Subcutaneous abdominal adipose tissue (tissue), 5 donors: ENCODE data around the gene ARHGEF40.
A peak's percentile ranks its signal among the peaks of the same experiment; 100 is the strongest.

Source experiments
- H3K27ac ChIP-seq: one replicate; pipeline ENCODE4 v1.7.0; 2013; ENCODE audit warnings: low read depth, mild to moderate bottlenecking, inconsistent platforms, low read length, moderate library complexity
- H3K27me3 ChIP-seq, 5 donors: one replicate each; pipeline ENCODE4 v1.7.0; 2013; ENCODE audit warnings: low read length in 5 of 5, inconsistent platforms in 1 of 5; ENCODE audit not compliant: control insufficient read depth in 5 of 5, insufficient read depth in 4 of 5
- H3K36me3 ChIP-seq, 5 donors: one replicate each; pipeline ENCODE4 v1.7.0; 2013; ENCODE audit warnings: low read length in 5 of 5; ENCODE audit not compliant: control insufficient read depth in 5 of 5, insufficient read depth in 5 of 5
- H3K4me1 ChIP-seq, 5 donors: one replicate each; pipeline ENCODE4 v1.7.0; 2013; ENCODE audit warnings: low read length in 5 of 5, mild to moderate bottlenecking in 3 of 5, moderate library complexity in 1 of 5; ENCODE audit not compliant: control insufficient read depth in 5 of 5, insufficient read depth in 5 of 5
- H3K4me3 ChIP-seq, 5 donors: one replicate each; pipeline ENCODE4 v1.7.0; 2013; ENCODE audit warnings: low read length in 5 of 5, low read depth in 1 of 5
- H3K9ac ChIP-seq, 5 donors: one replicate each; pipeline ENCODE4 v1.7.0; 2013; ENCODE audit warnings: low read length in 5 of 5, mild to moderate bottlenecking in 4 of 5, moderate library complexity in 3 of 5
- H3K9me3 ChIP-seq, 5 donors: one replicate each; pipeline ENCODE4 v1.7.0; 2013; ENCODE audit warnings: low read length in 5 of 5; ENCODE audit not compliant: control insufficient read depth in 5 of 5
- donor health status: healthy.
- donor health status: healthy.
- donor health status: healthy.
- donor health status: healthy.
- donor health status: healthy.

ARHGEF40 gene

DNA sequence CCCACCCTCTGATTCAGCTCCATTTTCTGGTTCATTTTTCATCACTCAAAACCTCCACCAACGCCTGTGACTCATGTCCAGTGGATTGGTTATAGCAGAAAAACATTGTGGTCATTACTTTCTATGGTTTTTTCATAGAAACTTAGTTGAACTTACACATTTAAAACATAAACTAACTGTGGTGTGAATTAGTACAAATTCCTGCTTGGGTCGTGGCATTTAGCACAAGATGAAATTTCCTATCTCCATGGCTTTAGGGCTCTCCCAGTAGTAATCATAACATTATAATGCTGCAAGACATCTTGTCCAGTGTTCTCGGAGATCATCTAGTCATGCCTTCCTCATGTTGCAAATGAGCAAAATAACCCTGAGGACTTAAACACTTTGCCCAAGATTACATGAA, 20.8 kb upstream of the ARHGEF40 start:
- no peaks in the 10 kb centered on the region for H3K27me3 ChIP-seq
- H3K4me1 ChIP-seq, result peaks cover 2 to 34% (median 28%) of the 10 kb centered on the region in 5 donors
- peak overlapping the region; percentile 48 for H3K27ac ChIP-seq

DNA sequence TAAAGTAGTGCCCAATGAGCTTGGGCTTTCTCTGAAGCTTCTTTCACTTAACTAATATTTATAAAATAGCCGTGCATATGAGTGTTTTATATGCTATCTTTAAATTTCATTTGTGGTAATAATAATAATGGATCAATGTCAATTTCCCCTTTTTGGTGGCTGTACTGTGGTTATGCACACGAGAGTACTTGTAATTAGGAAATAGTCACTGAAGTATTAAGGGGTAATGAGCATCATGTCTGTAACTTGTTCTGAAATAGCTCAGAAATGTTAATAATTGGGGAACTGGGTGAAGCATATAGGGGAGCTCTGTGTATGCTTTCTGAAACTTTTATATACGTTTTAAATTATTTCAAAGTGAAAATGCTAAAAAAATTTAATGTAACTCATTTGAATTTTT, 19.5 kb upstream of the ARHGEF40 start:
- H3K4me1 ChIP-seq, result peaks cover 2 to 31% (median 22%) of the 10 kb centered on the region in 5 donors
- H3K27me3 ChIP-seq, result no peaks in the 10 kb centered on the region
- H3K36me3 ChIP-seq, result no peaks in the 10 kb centered on the region

More for the DNA sequence above, 20.8 kb upstream of the ARHGEF40 start:
- Histone ChIP-seq H3K36me3 (no peaks in the 10 kb centered on the region), H3K9me3 (no peaks in the 10 kb centered on the region), H3K9ac (no peak overlapping the region), H3K4me3 (no peak overlapping the region)

GRCh38 chr14:21053184-21054122, 16.7 kb upstream of the ARHGEF40 start:
- Histone ChIP-seq H3K9ac (no peak overlapping the region), H3K27ac (no peak overlapping the region)

More for the DNA sequence above, 19.5 kb upstream of the ARHGEF40 start:
- no peak overlapping the region for H3K4me3 ChIP-seq
- no peaks in the 10 kb centered on the region for H3K9me3 ChIP-seq
- H3K27ac ChIP-seq, result no peak overlapping the region
- H3K9ac ChIP-seq, result no peak overlapping the region

DNA sequence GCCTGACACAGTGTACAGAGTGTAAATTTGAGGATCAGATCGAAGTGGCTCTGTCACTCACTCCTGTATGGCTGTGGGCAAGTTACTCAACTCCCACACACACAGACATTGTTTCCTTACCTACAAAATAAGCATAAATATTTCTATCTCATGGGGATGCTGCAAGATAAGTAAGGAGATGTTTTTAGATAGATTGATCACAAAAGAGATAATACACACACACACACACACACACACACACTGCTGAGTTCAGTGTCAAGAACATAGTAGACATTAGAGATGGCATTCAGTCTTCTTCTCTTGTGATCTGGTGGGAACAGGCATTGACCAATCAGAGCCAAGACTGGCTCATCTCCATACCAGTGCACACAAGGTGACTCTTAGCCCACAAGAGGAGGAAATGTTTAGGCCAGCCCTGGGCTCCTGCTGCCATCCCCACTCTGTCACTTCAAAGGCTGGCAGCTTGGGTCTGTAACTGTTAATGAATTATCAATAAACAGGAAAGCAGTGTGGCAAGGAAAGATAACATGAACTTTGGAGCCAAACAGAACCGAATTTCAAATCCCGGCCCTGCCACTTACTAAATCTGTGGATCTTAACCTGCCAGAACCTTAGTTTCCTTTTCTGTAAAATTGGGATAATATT, 15.9 kb upstream of the ARHGEF40 start:
- no peaks in the 10 kb centered on the region for H3K36me3 ChIP-seq
- H3K27ac ChIP-seq, result no peak overlapping the region
- H3K9ac ChIP-seq, result no peak overlapping the region
- H3K27me3 ChIP-seq, result no peaks in the 10 kb centered on the region
- H3K4me3 ChIP-seq, result no peak overlapping the region
- H3K9me3 ChIP-seq, result no peaks in the 10 kb centered on the region
- H3K4me1 ChIP-seq, result peaks cover 3 to 22% (median 17%) of the 10 kb centered on the region in 5 donors

More at GRCh38 chr14:21053184-21054122, 16.7 kb upstream of the ARHGEF40 start:
- Histone ChIP-seq H3K4me1 (peaks cover 3 to 23% (median 20%) of the 10 kb centered on the region in 5 donors), H3K27me3 (no peaks in the 10 kb centered on the region), H3K4me3 (no peak overlapping the region), H3K36me3 (no peaks in the 10 kb centered on the region), H3K9me3 (no peaks in the 10 kb centered on the region)

- Histone ChIP-seq H3K4me1 (peaks cover 3 to 20% (median 15%) of the 10 kb centered on the region in 5 donors), H3K27me3 (no peaks in the 10 kb centered on the region), H3K9ac (no peak overlapping the region), H3K36me3 (no peaks in the 10 kb centered on the region), H3K9me3 (no peaks in the 10 kb centered on the region), H3K27ac (no peak overlapping the region), H3K4me3 (no peak overlapping the region)
These were observed 15.3 kb upstream of the ARHGEF40 start for GRCh38 chr14:21054768-21055145.

- Histone ChIP-seq H3K9me3 (no peaks in the 10 kb centered on the region), H3K27me3 (no peaks in the 10 kb centered on the region), H3K9ac (no peak overlapping the region), H3K4me1 (peaks cover 3 to 25% (median 18%) of the 10 kb centered on the region in 5 donors), H3K36me3 (no peaks in the 10 kb centered on the region), H3K4me3 (no peak overlapping the region), H3K27ac (no peak overlapping the region)
These were observed 14.5 kb upstream of the ARHGEF40 start for GRCh38 chr14:21055432-21056117.

DNA sequence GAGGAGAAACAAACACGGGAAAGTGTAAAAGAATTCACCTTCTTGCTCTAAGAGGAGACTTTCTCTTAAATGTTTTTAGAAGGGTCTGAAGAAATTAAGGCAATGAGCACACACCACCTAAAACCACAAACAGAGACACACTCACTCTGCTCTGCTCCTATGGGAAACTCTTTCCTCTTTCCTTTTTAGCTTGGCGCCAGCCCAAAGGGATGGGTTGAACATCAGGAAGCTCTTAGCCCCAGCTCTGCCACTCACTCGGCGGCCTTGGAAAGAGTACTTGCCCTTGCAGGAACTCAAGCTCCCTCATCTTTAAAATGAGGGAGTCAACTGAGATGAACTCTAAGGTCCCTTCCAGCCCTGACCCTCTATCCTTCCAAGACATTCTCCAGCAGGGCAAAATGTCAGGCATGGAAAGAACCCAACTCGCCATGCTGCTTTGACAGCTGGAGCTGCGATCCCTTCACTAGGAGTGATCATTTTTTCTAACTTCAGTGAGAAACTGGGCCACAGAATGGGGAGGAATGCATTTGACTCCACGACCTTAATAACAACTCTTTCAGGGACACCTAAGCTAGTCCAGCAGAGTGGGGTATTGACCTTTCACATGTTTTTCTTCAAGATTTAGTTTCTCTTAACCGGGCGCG, 13.5 kb upstream of the ARHGEF40 start:
- Histone ChIP-seq H3K9me3 (no peaks in the 10 kb centered on the region), H3K4me3 (no peak overlapping the region), H3K27me3 (no peaks in the 10 kb centered on the region), H3K36me3 (no peaks in the 10 kb centered on the region), H3K9ac (no peak overlapping the region), H3K27ac (no peak overlapping the region), H3K4me1 (peaks cover 3 to 34% (median 28%) of the 10 kb centered on the region in 5 donors)

DNA sequence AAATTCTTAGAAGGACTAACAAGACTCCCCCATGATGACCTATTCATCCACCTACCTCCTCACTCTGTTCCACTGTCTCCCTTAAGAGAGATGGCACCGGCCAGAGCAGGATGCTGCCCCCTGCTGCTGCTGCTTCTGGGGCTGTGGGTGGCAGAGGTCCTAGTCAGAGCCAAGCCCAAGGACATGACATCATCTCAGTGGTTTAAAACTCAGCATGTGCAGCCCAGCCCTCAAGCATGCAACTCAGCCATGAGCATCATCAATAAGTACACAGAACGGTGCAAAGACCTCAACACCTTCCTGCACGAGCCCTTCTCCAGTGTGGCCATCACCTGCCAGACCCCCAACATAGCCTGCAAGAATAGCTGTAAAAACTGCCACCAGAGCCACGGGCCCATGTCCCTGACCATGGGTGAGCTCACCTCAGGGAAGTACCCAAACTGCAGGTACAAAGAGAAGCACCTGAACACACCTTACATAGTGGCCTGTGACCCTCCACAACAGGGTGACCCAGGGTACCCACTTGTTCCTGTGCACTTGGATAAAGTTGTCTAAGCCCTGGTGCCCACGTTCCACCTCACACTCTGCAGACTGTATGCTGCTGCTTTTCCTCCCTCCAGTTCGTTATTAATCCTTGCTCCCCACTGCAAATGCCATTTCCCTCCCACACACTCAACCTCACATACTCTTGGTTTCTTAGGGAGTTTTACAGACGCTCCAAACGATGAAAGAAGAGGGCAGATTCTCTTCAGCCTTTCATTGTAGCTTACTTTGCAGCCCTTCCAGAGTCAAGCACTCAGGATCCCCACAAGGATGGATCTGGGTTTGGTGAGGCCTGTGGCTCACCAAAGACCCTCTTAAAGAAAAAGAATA, 12.1 kb upstream of the ARHGEF40 start, which contains the start of gene RNASE8:
TSS of gene RNASE8 (plus strand) at position 20 of the 873 bp plus-strand sequence. CDS start at position 91, 71 bp downstream.
- Histone ChIP-seq H3K9me3 (no peaks in the 10 kb centered on the region), H3K27ac (no peak within 1 kb of the TSS), H3K9ac (no peak within 1 kb of the TSS), H3K36me3 (no peaks in the 10 kb centered on the region), H3K4me3 (no peak within 1 kb of the TSS), H3K4me1 (peaks cover 3 to 46% (median 35%) of the 10 kb centered on the region in 5 donors), H3K27me3 (no peaks in the 10 kb centered on the region)

DNA sequence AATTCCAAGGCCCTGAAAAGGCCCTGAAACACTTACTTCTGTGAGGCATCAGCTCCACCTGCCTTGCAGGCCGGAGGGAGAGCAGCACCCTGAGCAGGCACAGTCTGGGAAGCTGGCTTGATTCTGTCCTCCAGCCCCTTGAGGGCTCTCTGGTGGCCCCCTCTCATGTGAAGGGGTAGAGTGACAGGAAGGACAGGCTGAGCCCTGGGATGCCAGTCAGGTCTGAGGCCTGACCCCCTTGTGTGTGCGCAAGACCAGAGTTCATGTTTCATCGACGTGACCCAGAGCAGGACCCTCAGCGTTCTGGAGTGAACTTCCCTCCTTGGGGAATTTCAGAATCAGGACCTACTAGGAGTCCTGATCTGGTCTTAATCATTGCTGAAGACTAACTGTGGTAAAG, 11.2 kb upstream of the ARHGEF40 start:
- Histone ChIP-seq H3K4me1 (peaks cover 5 to 53% (median 43%) of the 10 kb centered on the region in 5 donors), H3K9me3 (no peaks in the 10 kb centered on the region), H3K27me3 (no peaks in the 10 kb centered on the region), H3K4me3 (no peak overlapping the region), H3K36me3 (no peaks in the 10 kb centered on the region), H3K27ac (no peak overlapping the region), H3K9ac (no peak overlapping the region)
